ENCODE results near the gene INPP5A. TPM values are rescaled to one million over a fixed set of nuclear protein-coding genes. Genes with fewer than 3 reads are reported as not detected.
A peak's percentile ranks its signal among the peaks of the same experiment; 100 is the strongest.

INPP5A gene
- total and polyA plus RNA-seq, 9 of the 15 experiments (the other 6 are each of a cell fraction or from before 2014, with no cell fraction given): 0.66 to 11.6 (median 7.7) TPM

DNA sequence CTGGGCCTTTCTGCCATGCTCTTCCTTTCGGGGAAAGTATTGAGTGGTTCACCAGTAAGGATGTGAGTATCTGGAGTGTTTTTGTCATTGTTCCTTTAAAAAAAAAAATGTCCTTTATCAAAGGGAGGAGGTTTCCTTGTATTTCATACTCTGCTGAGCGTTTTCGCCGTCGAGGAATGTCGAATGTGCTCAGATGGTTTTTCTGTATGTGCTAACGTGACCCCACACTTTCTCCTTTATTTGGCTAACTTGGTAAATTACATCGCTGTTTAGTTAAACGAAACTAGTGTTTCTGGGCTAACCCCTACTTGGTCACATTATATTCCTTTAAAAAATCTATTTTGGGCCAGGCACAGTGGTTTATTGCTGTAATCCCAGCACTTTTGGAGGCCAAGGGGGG, 45.9 kb downstream of the INPP5A start:
- 40% methylated on average over 8 of the region's 9 CpGs for WGBS (ENCODE audit: insufficient coverage, low coverage, missing lambda C conversion rate)
- H3K36me3 ChIP-seq (ENCODE audit: control insufficient read depth, insufficient read depth, low read length): no peaks in the 10 kb centered on the region
- no TSS peak for BruUV-seq (replicated peaks)
- no peaks in the 10 kb centered on the region for H3K27me3 ChIP-seq (ENCODE audit: control insufficient read depth in 2 of 2, insufficient read depth in 2 of 2, low read length in 2 of 2)
- 0 out of 4 replicates have a peak overlapping the region, but pooled peaks of 1 of the 2 experiments have one; percentile 45 for H3K9ac ChIP-seq (ENCODE audit: insufficient read depth in 1 of 2, low read depth in 2 of 2, low read length in 2 of 2)
- no peaks in the 10 kb centered on the region for H4K20me1 ChIP-seq (replicated peaks; ENCODE audit: control insufficient read depth, insufficient read depth, low read length)
- no peaks in the 10 kb centered on the region; the same call in 2 of the 3 replicates for H3K79me2 ChIP-seq (ENCODE audit: control insufficient read depth, insufficient read depth, low read length)
- FAIRE-seq (no peak), DNase-seq (ENCODE audit: extremely low read depth in 1 of 4, low spot score in 3 of 4) (no peak), ATAC-seq (no peak)
- no peak for TF ChIP-seq BRF1 (IDR thresholded peaks at IDR 0.05; ENCODE audit: borderline replicate concordance, extremely low read depth, insufficient read length)
- ChIA-PET CTCF (ENCODE audit: low intra/inter-chr PET ratio) (no interaction called here), POLR2A (interaction anchor here (0.7 kb wide), 1 partner anchor 126 kb away, joined by 3 read pairs; no protein-coding TSS in a partner anchor)
- peaks cover 6 to 27% of the 10 kb centered on the region in 2 experiments; a peak in 4 of 5 replicates for H3K4me1 ChIP-seq (replicated peaks in 1 of 2; ENCODE audit: control insufficient read depth in 2 of 2, insufficient read depth in 2 of 2, low read length in 2 of 2)
- H3K27ac ChIP-seq (ENCODE audit: extremely low read depth, low read depth, low read length): no peak overlapping the region
- H2AFZ ChIP-seq (ENCODE audit: low read depth, low read length): no peak overlapping the region
- intact Hi-C loops (cut with micrococcal nuclease): no loop called here
- no peak overlapping the region for H3K4me2 ChIP-seq (ENCODE audit: insufficient read depth, low read length)
- in situ Hi-C loops (cut with MboI): no loop called here
- no peak overlapping the region for H3K4me3 ChIP-seq
- H3K9me1 ChIP-seq (ENCODE audit: control insufficient read depth, insufficient read depth, low read length): no peaks in the 10 kb centered on the region
- no peaks in the 10 kb centered on the region for H3K9me3 ChIP-seq (replicated peaks; ENCODE audit: control insufficient read depth, insufficient read depth, low read depth, low read length)

DNA sequence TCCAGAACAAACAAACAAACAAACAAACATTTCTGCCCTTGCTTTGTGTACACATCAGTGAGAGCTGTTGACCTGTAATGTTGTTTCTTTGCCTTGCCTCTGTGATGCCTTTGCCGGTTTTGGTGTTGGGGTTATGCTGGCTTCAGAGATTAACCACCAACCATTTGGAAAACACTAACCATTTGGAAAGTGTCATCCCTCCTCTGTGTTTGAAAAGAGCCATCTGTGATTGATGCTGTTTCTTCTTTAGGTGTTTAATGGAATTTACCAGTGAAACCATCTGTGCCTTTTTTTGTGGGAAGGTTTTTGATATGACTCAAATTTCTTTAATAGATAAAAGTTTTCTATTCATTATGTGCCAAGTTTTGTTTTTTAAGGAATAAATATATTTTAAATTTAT, 46.5 kb downstream of the INPP5A start:
- POLR2A ChIA-PET: interaction anchor here (0.6 kb wide), 1 partner anchor 361 kb away, joined by 3 read pairs; no protein-coding TSS in a partner anchor
- in situ Hi-C loops (cut with MboI): no loop called here
- H3K4me2 ChIP-seq (ENCODE audit: insufficient read depth, low read length): no peak overlapping the region
- H3K79me2 ChIP-seq (ENCODE audit: control insufficient read depth, insufficient read depth, low read length): no peaks in the 10 kb centered on the region; the same call in 2 of the 3 replicates
- H2AFZ ChIP-seq (ENCODE audit: low read depth, low read length): no peak overlapping the region
- intact Hi-C loops (cut with micrococcal nuclease): no loop called here
- no peak for ATAC-seq
- H3K36me3 ChIP-seq (ENCODE audit: control insufficient read depth, insufficient read depth, low read length): no peaks in the 10 kb centered on the region
- H3K27me3 ChIP-seq (ENCODE audit: control insufficient read depth in 2 of 2, insufficient read depth in 2 of 2, low read length in 2 of 2): no peaks in the 10 kb centered on the region
- no peak overlapping the region for H3K4me3 ChIP-seq
- no peaks in the 10 kb centered on the region for H3K9me1 ChIP-seq (ENCODE audit: control insufficient read depth, insufficient read depth, low read length)
- peaks cover 6 to 23% of the 10 kb centered on the region in 2 experiments; a peak in 4 of 5 replicates for H3K4me1 ChIP-seq (replicated peaks in 1 of 2; ENCODE audit: control insufficient read depth in 2 of 2, insufficient read depth in 2 of 2, low read length in 2 of 2)
- FAIRE-seq: no peak
- no peak overlapping the region for H3K27ac ChIP-seq (ENCODE audit: extremely low read depth, low read depth, low read length)
- CTCF ChIA-PET (ENCODE audit: low intra/inter-chr PET ratio): no interaction called here
- no peaks in the 10 kb centered on the region for H4K20me1 ChIP-seq (replicated peaks; ENCODE audit: control insufficient read depth, insufficient read depth, low read length)
- WGBS (ENCODE audit: insufficient coverage, low coverage, missing lambda C conversion rate): 14% methylated on average over 1 of the region's 1 CpG
- no peak overlapping the region for H3K9ac ChIP-seq (ENCODE audit: insufficient read depth in 1 of 2, low read depth in 2 of 2, low read length in 2 of 2)
- no peak for DNase-seq (ENCODE audit: extremely low read depth in 1 of 4, low spot score in 3 of 4)
- BruUV-seq (replicated peaks): no TSS peak
- H3K9me3 ChIP-seq (replicated peaks; ENCODE audit: control insufficient read depth, insufficient read depth, low read depth, low read length): no peaks in the 10 kb centered on the region
- TF ChIP-seq, protein P1, sequence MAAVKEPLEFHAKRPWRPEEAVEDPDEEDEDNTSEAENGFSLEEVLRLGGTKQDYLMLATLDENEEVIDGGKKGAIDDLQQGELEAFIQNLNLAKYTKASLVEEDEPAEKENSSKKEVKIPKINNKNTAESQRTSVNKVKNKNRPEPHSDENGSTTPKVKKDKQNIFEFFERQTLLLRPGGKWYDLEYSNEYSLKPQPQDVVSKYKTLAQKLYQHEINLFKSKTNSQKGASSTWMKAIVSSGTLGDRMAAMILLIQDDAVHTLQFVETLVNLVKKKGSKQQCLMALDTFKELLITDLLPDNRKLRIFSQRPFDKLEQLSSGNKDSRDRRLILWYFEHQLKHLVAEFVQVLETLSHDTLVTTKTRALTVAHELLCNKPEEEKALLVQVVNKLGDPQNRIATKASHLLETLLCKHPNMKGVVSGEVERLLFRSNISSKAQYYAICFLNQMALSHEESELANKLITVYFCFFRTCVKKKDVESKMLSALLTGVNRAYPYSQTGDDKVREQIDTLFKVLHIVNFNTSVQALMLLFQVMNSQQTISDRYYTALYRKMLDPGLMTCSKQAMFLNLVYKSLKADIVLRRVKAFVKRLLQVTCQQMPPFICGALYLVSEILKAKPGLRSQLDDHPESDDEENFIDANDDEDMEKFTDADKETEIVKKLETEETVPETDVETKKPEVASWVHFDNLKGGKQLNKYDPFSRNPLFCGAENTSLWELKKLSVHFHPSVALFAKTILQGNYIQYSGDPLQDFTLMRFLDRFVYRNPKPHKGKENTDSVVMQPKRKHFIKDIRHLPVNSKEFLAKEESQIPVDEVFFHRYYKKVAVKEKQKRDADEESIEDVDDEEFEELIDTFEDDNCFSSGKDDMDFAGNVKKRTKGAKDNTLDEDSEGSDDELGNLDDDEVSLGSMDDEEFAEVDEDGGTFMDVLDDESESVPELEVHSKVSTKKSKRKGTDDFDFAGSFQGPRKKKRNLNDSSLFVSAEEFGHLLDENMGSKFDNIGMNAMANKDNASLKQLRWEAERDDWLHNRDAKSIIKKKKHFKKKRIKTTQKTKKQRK (IDR thresholded peaks at IDR 0.05; ENCODE audit: borderline replicate concordance, low read depth, low read length): no peak
- TF ChIP-seq CCNT2 (IDR thresholded peaks at IDR 0.05; ENCODE audit: borderline replicate concordance, extremely low read depth, insufficient read length, low read depth, low read length) (no peak), ETV6 (IDR thresholded peaks at IDR 0.05; ENCODE audit: borderline replicate concordance in 1 of 2, low read depth in 2 of 2, low read length in 1 of 2) (no peak), ETV6 (CRISPR knock-in tag; IDR thresholded peaks at IDR 0.05; ENCODE audit: borderline replicate concordance) (no peak), ILK (tag; IDR thresholded peaks at IDR 0.05; ENCODE audit: borderline replicate concordance, low read depth) (no peak), NCOR1 (IDR thresholded peaks at IDR 0.05) (no peak), HDAC2 (IDR thresholded peaks at IDR 0.05) (no peak), SAFB (IDR thresholded peaks at IDR 0.05; ENCODE audit: borderline replicate concordance, low read depth, low read length) (no peak), CHD2 (IDR thresholded peaks at IDR 0.05; ENCODE audit: low read depth, low read length) (no peak), COPS2 (conservative IDR thresholded peaks at IDR 0.05) (no peak), MAFK (IDR thresholded peaks at IDR 0.05; ENCODE audit: low read length) (no peak), ZFP30 (CRISPR knock-in tag; IDR thresholded peaks at IDR 0.05; ENCODE audit: borderline replicate concordance) (no peak), ZNF583 (CRISPR knock-in tag; IDR thresholded peaks at IDR 0.05) (no peak)

Data from K562 (cell line).